Epithelial cell of proximal tubule (primary cell): ENCODE measurements around the gene ESYT2. TPM values are rescaled to one million over a fixed set of nuclear protein-coding genes. Genes with fewer than 3 reads are reported as not detected.

Experiments used
- DNase-seq: peaks from one replicate; pipeline ENCODE4 v3.0.0-alpha.2; 2011; ENCODE audit warnings: low read depth
- H3K4me3 ChIP-seq: 2 replicates; pipeline ENCODE4 v1.5.1; 2011; ENCODE audit warnings: low read depth, mild to moderate bottlenecking, low read length
- CTCF ChIP-seq: conservative IDR thresholded peaks from 2 replicates; pipeline ENCODE4 v1.5.1; 2012; ENCODE audit warnings: low read depth, mild to moderate bottlenecking, low read length
- total RNA-seq: library from RNA; depleted of rRNA; stranded (reverse); fragments of >200 nt; gene quantifications from 2 replicates; pipeline ENCODE4 v1.2.3, GENCODE V29; 2015

The ESYT2 gene
- total RNA-seq, 1 donor from 2014 or later, result 43.4 TPM

DNA sequence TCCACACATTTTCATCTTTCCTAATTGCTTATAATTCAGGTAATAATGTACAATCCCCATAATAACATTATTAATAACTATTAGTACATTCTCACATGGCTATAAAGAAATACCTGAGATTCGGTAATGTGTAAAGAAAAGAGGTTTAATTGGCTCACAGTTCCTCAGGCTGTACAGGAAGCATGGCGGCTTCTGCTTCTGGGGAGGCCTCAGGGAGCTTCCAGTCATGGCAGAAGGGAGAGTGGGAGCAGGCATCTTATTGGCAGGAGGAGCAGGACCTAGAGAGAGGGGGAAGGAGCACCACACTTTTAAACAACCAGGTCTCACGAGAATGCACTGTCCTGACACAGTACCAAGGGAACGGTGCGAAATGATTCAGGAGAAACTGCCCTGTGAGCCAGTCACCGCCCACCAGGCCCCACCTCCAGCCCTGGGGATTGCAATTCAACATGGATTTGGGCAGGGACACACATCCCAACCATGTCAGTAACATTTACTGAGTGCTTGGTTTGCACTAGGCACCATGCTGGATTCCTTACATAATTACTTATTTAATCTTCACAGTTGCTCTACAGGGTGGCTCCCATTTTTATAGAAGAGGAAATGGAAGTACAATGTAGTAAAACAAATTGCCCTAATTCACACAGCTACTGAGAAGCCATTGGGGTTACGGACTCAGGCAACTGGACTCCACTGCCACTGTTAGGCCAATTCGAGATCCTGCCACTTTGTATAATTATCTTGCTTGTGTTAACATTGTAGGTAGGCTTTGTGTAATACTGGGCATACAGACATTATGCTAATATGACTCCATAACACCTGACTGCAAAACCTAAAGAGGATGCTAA, 8.7 kb upstream of the ESYT2 start:
- TF ChIP-seq CTCF, result no peak
- no peak overlapping the region for H3K4me3 ChIP-seq
- no peak for DNase-seq

DNA sequence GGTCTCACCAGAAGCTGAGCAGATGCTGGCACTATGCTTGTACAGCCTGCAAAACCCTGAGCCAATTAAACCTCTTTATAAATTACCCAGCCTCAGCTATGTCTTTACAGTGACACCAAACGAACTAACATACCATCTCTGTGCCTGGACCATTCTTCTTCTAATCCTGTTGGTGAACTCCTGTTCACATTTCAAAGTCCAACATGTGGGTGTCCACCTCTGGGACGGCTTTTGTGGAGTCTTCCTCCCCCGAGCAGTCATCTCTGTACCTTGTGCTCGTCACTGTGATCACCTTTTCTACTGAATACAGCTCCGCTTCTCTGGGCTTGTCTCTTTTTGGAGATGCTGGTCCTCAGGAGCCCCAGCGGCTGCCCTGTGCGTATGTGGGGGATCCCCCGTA, 7.4 kb upstream of the ESYT2 start:
- TF ChIP-seq CTCF, result no peak
- DNase-seq, result no peak
- no peak overlapping the region for H3K4me3 ChIP-seq

- TF ChIP-seq CTCF, result no peak
- DNase-seq, result no peak
- H3K4me3 ChIP-seq, result no peak overlapping the region
Observed at GRCh38 chr7:158834878-158835784, 5.8 kb upstream of the ESYT2 start.

DNA sequence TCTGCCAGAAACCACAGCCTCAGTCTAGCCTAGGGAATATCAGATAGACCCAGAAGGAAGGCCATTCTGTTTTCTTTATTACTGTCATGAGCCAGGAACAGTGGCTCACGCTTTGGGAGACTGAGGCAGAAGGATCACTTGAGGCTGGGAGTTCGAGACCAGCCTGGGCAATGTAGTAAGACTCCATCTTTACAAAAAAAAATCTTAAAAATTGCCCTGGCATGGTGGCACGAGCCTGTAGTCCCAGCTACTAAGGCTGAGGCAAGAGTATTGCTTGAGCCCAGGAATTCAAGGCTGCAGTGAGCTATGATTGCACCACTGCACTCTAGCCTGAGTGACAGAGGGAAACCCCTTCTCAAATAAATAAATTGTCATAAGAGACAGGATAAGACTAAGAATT, 3.7 kb upstream of the ESYT2 start:
- TF ChIP-seq CTCF, result no peak
- no peak for DNase-seq
- no peak overlapping the region for H3K4me3 ChIP-seq

DNA sequence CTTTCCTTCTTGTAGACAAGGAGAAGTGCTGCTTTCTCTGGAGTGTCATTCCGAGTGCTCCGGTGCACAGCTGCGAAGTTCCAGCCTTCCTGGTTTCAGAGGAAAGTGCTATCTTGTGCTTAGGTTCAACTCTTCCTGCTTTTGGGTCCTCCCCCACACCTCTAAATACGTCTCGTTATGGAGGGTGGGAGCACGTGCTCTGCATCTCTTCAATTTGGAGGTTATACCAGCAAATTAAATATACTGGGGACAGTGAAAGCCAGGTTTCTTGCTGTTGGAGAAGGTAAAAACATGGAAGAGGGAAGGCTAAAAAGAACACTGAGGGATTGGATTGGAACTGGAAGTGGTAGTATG, 2.4 kb upstream of the ESYT2 start:
- no peak overlapping the region for H3K4me3 ChIP-seq
- TF ChIP-seq CTCF, result no peak
- no peak for DNase-seq

DNA sequence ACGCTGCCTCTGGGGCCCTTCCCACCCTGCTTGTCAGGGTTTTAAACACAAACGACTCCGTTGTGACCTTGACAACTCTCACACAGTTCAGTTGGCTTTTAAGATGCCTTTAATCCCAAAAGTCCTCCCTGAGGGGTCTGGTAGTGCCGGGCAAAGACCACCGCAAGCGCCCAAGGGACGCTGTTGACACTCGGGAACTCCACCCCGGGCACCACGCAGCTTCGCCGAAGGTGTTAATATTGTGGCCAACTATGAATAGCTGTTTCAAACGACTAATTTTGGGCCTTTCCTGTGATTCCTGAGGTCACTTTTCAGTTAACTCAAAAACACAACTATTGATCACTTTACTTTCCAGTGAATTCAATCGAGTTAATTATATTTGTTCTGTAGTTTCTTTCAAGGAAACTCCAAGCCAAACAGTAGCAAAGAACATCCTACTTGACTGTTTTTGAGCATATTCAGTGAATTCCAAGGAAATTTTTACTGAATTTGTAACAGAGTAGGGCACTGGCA, 958 bp upstream of the ESYT2 start:
- no peak for TF ChIP-seq CTCF
- H3K4me3 ChIP-seq, result peak overlapping the region; percentile 88
- DNase-seq, result no peak
